GM23338 (cell line): ENCODE data around the gene PDP2. TPM values are rescaled to one million over a fixed set of nuclear protein-coding genes. Genes with fewer than 3 reads are reported as not detected.

Source experiments
- ATAC-seq: fragments of 200-7000 bp; cut with Tn5 transposase; 3 replicates; pipeline ENCODE4 v1.9.1; 2020
- DNase-seq: peaks from one replicate; pipeline ENCODE4 v3.0.0-alpha.2; 2015; ENCODE audit warnings: low spot score
- H2AFZ ChIP-seq: fragments of 200-600 bp; sonication (generic); 2 replicates; pipeline ENCODE4 v1.8.0; 2016; ENCODE audit warnings: antibody characterized with exemption, mild to moderate bottlenecking, moderate library complexity
- H3F3A ChIP-seq: fragments of 200-600 bp; sonication (generic); replicated peaks from 2 replicates; pipeline ENCODE4 v1.8.0; 2017; ENCODE audit warnings: antibody characterized with exemption, mixed run types, low read depth
- H3K27ac ChIP-seq: fragments of 200-600 bp; sonication (generic); 2 replicates; pipeline ENCODE4 v1.6.1; 2016; ENCODE audit warnings: low read depth
- H3K27me3 ChIP-seq: fragments of 200-600 bp; sonication (generic); 2 replicates; pipeline ENCODE4 v1.8.0; 2016; ENCODE audit warnings: mild to moderate bottlenecking, mixed run types, moderate library complexity; ENCODE audit not compliant: insufficient read depth
- H3K36me3 ChIP-seq: fragments of 200-600 bp; sonication (generic); 2 replicates; pipeline ENCODE4 v1.8.0; 2016; ENCODE audit warnings: mild to moderate bottlenecking; ENCODE audit not compliant: insufficient read depth
- H3K4me1 ChIP-seq: fragments of 200-600 bp; sonication (generic); 2 replicates; pipeline ENCODE4 v1.8.0; 2016; ENCODE audit warnings: mild to moderate bottlenecking, moderate library complexity; ENCODE audit not compliant: insufficient read depth
- H3K4me2 ChIP-seq: fragments of 200-600 bp; sonication (generic); 2 replicates; pipeline ENCODE4 v1.7.1; 2017; ENCODE audit warnings: mixed run types
- H3K4me3 ChIP-seq: fragments of 200-600 bp; sonication (generic); 2 replicates; pipeline ENCODE4 v1.6.1; 2016; ENCODE audit warnings: mixed run types
- H3K79me2 ChIP-seq: fragments of 200-600 bp; sonication (generic); replicated peaks from 2 replicates; pipeline ENCODE4 v1.8.0; 2017; ENCODE audit warnings: mild to moderate bottlenecking; ENCODE audit not compliant: insufficient read depth
- H3K9me2 ChIP-seq: fragments of 200-600 bp; sonication (generic); 2 replicates; pipeline ENCODE4 v1.8.0; 2017; ENCODE audit not compliant: insufficient read depth
- H4K20me1 ChIP-seq: fragments of 200-600 bp; sonication (generic); replicated peaks from 2 replicates; pipeline ENCODE4 v1.8.0; 2017; ENCODE audit warnings: mild to moderate bottlenecking; ENCODE audit not compliant: insufficient read depth
- H3K27ac Mint-ChIP-seq: 2 replicates; pipeline ENCODE4 v1.8.0; 2020; ENCODE audit warnings: inconsistent platforms, mild to moderate bottlenecking, moderate library complexity, mixed read lengths
- H3K27me3 Mint-ChIP-seq: 3 replicates; pipeline ENCODE4 v1.8.0; 2022; ENCODE audit warnings: low read depth, mild to moderate bottlenecking, moderate library complexity, mixed read lengths, inconsistent platforms; ENCODE audit not compliant: insufficient read depth, poor library complexity
- H3K36me3 Mint-ChIP-seq: 3 replicates; pipeline ENCODE4 v1.8.0; 2021; ENCODE audit warnings: low read depth, mild to moderate bottlenecking, inconsistent platforms, moderate library complexity, mixed read lengths
- H3K4me1 Mint-ChIP-seq: 3 replicates; pipeline ENCODE4 v1.8.0; 2020; ENCODE audit warnings: mild to moderate bottlenecking, inconsistent platforms, mixed read lengths
- H3K4me3 Mint-ChIP-seq: 3 replicates; pipeline ENCODE4 v1.8.0; 2021; ENCODE audit warnings: moderate library complexity, mild to moderate bottlenecking, inconsistent platforms, mixed read lengths
- H3K9me3 Mint-ChIP-seq: 3 replicates; pipeline ENCODE4 v1.8.0; 2020; ENCODE audit warnings: moderate library complexity, mild to moderate bottlenecking, inconsistent platforms, mixed read lengths
- CTCF ChIP-seq, 2 experiments: fragments of 200-600 bp in 1 of 2; sonication (generic) in 1 of 2; conservative IDR thresholded peaks; 2 replicates each; pipeline versions ENCODE4 v1.5.1 to v1.6.1; 2016 to 2017; ENCODE audit warnings: antibody characterized with exemption in 2 of 2, low read depth in 2 of 2, mild to moderate bottlenecking in 2 of 2, moderate library complexity in 1 of 2
- ETS1 ChIP-seq: IDR thresholded peaks from 2 replicates; pipeline ENCODE4 v1.6.1; 2016; ENCODE audit warnings: antibody characterized with exemption
- EZH2 ChIP-seq: fragments of 200-600 bp; sonication (generic); IDR thresholded peaks from one replicate; pipeline ENCODE4 v1.8.0; 2017; ENCODE audit warnings: antibody characterized with exemption, mild to moderate bottlenecking, low read depth; ENCODE audit not compliant: unreplicated experiment
- EZH2phosphoT487 ChIP-seq: fragments of 200-600 bp; sonication (generic); IDR thresholded peaks from one replicate; pipeline ENCODE4 v1.8.1; 2018; ENCODE audit warnings: antibody characterized with exemption; ENCODE audit not compliant: unreplicated experiment
- NANOG ChIP-seq: IDR thresholded peaks from 2 replicates; pipeline ENCODE4 v1.6.1; 2016; ENCODE audit warnings: antibody characterized with exemption, borderline replicate concordance
- REST ChIP-seq: IDR thresholded peaks from one replicate; pipeline ENCODE4 v1.6.1; 2018; ENCODE audit warnings: antibody characterized with exemption; ENCODE audit not compliant: unreplicated experiment
- ZNF114 ChIP-seq: fragments of 250-450 bp; sonication (Bioruptor Pico); IDR thresholded peaks from 2 replicates; pipeline ENCODE4 v1.5.0; 2020; ENCODE audit warnings: mild to moderate bottlenecking, moderate library complexity
- ZNF462 ChIP-seq: fragments of 250-450 bp; sonication (Bioruptor Pico); IDR thresholded peaks from 2 replicates; pipeline ENCODE4 v1.5.0; 2020; ENCODE audit warnings: mild to moderate bottlenecking, moderate library complexity
- polyA plus RNA-seq: library from polyadenylated mRNA; unstranded; fragments of >200 nt; fragmentation: Nextera tagmentation; extraction: Ambion mirVana; gene quantifications from 2 replicates; pipeline ENCODE4 v1.2.1, GENCODE V29; 2016
- total RNA-seq: library from RNA; depleted of rRNA; stranded (reverse); fragments of >200 nt; shearing (Covaris generic); gene quantifications from 2 replicates; pipeline ENCODE4 v1.2.3, GENCODE V29; 2014

Gene PDP2
- total and polyA plus RNA-seq, 2 experiments from 2014 or later = 9.0 to 23.2 TPM

GRCh38 chr16:66911801-66912200 lies 31.5 kb downstream of the PDP2 start:
- H3K4me1 Mint-ChIP-seq = no peaks in the 10 kb centered on the region
- DNase-seq (no peak), ATAC-seq (no peak)
- Histone ChIP-seq H3K9me2 (no peaks in the 10 kb centered on the region), H3K4me1 (no peaks in the 10 kb centered on the region), H3K27ac (no peak overlapping the region), H3K36me3 (no peaks in the 10 kb centered on the region), H3K4me2 (no peak overlapping the region), H3K27me3 (no peaks in the 10 kb centered on the region), H3K4me3 (no peak overlapping the region), H4K20me1 (no peaks in the 10 kb centered on the region), H3F3A (no peaks in the 10 kb centered on the region), H3K79me2 (no peaks in the 10 kb centered on the region), H2AFZ (no peak overlapping the region)
- no peaks in the 10 kb centered on the region; the same call in 2 of the 3 replicates for H3K9me3 Mint-ChIP-seq
- H3K27me3 Mint-ChIP-seq = peaks cover 16% of the 10 kb centered on the region
- H3K36me3 Mint-ChIP-seq = no peaks in the 10 kb centered on the region
- H3K27ac Mint-ChIP-seq = no peak overlapping the region
- TF ChIP-seq EZH2 (no peak), ETS1 (no peak), ZNF462 (CRISPR knock-in tag) (no peak), EZH2phosphoT487 (no peak)
- H3K4me3 Mint-ChIP-seq = no peak overlapping the region

GRCh38 chr16:66913081-66913480 lies 32.8 kb downstream of the PDP2 start:
- peaks cover 12% of the 10 kb centered on the region for H3K27me3 Mint-ChIP-seq

More at GRCh38 chr16:66913081-66913480, 32.8 kb downstream of the PDP2 start:
- H3K9me3 Mint-ChIP-seq = no peaks in the 10 kb centered on the region; the same call in 2 of the 3 replicates
- peak; percentile 87 for ATAC-seq
- no peak overlapping the region for H3K4me3 Mint-ChIP-seq
- Histone ChIP-seq H2AFZ (no peak overlapping the region), H4K20me1 (no peaks in the 10 kb centered on the region), H3K27me3 (no peaks in the 10 kb centered on the region), H3K9me2 (no peaks in the 10 kb centered on the region), H3K27ac (no peak overlapping the region), H3K79me2 (no peaks in the 10 kb centered on the region), H3K4me2 (no peak overlapping the region), H3K4me3 (no peak overlapping the region), H3K36me3 (no peaks in the 10 kb centered on the region), H3K4me1 (no peaks in the 10 kb centered on the region), H3F3A (no peaks in the 10 kb centered on the region)
- H3K36me3 Mint-ChIP-seq = no peaks in the 10 kb centered on the region
- no peaks in the 10 kb centered on the region for H3K4me1 Mint-ChIP-seq
- peak; percentile 79 for TF ChIP-seq REST
- TF ChIP-seq NANOG = no peak
- no peak for TF ChIP-seq ZNF114
- 0 out of 4 replicates have a peak, but pooled peaks of 1 of the 2 experiments have one; percentile 16 for TF ChIP-seq CTCF (conservative IDR thresholded peaks at IDR 0.05; ENCODE audit: low read depth in 2 of 2)
- TF ChIP-seq EZH2 = no peak
- peak; percentile 75 for DNase-seq
- no peak overlapping the region for H3K27ac Mint-ChIP-seq
